Activated gamma-delta T cell (primary cell): Measurements from ENCODE around the gene EIF2S3B.

Experiments used
- DNase-seq: peaks from one replicate; lab custom pipeline; 2025; lab: John Stamatoyannopoulos, UW

Gene EIF2S3B

GRCh38 chr12:10554228-10554755, 48.6 kb downstream of the EIF2S3B start:
- DNase-seq: no peak

GRCh38 chr12:10554756-10555481, 49.2 kb downstream of the EIF2S3B start:
- no peak for DNase-seq

GRCh38 chr12:10557329-10557728, 51.6 kb downstream of the EIF2S3B start:
- DNase-seq: no peak

GRCh38 chr12:10557766-10558165, 52.1 kb downstream of the EIF2S3B start:
- no peak for DNase-seq
